ENCODE data around the gene GBP7.
A peak's percentile ranks its signal among the peaks of the same experiment; 100 is the strongest.

The GBP7 gene

GRCh38 chr1:89125913-89126580 lies 49.8 kb downstream of the GBP7 start, which contains the start of gene GBP2:
Gene GBP2, minus strand, starts transcription at chr1:89126114. Its CDS starts 4,148 bp downstream, at chr1:89121966.
- peak within 1 kb of the TSS; percentile 45; the same call in 1 of the 2 replicates for H3K4me2 ChIP-seq

GRCh38 chr1:89125240-89125912 lies 50.4 kb downstream of the GBP7 start:
- no peaks in the 10 kb centered on the region for H3K27me3 ChIP-seq
- no peak for TF ChIP-seq Cebpa-rat (IDR thresholded peaks at IDR 0.05)
- no peak overlapping the region for H3K4me3 ChIP-seq
- peaks cover 3% of the 10 kb centered on the region; the same call in 1 of the 2 replicates for H3K36me3 ChIP-seq
- H3K4me1 ChIP-seq = peaks cover 14% of the 10 kb centered on the region
- no peaks in the 10 kb centered on the region; the same call in 1 of the 2 replicates for H3K9me3 ChIP-seq
- no peak overlapping the region for H3K27ac ChIP-seq
- H4K20me1 ChIP-seq = no peaks in the 10 kb centered on the region
- H3K4me2 ChIP-seq = peak overlapping the region; percentile 45; the same call in 1 of the 2 replicates
- no peak overlapping the region for H3K9ac ChIP-seq

More at GRCh38 chr1:89125913-89126580, 49.8 kb downstream of the GBP7 start, which contains the start of gene GBP2:
- H3K36me3 ChIP-seq = peaks cover 3% of the 10 kb centered on the region; the same call in 1 of the 2 replicates
- H3K9ac ChIP-seq = no peak within 1 kb of the TSS
- H3K4me1 ChIP-seq = peaks cover 14% of the 10 kb centered on the region
- H3K9me3 ChIP-seq = no peaks in the 10 kb centered on the region; the same call in 1 of the 2 replicates
- H3K27ac ChIP-seq = no peak within 1 kb of the TSS
- no peaks in the 10 kb centered on the region for H3K27me3 ChIP-seq
- no peaks in the 10 kb centered on the region for H4K20me1 ChIP-seq
- H3K4me3 ChIP-seq = no peak within 1 kb of the TSS
- TF ChIP-seq Cebpa-rat (IDR thresholded peaks at IDR 0.05) = no peak

- H3K27ac ChIP-seq = no peak overlapping the region
- H3K9me3 ChIP-seq = no peaks in the 10 kb centered on the region
- H3K9ac ChIP-seq = no peak overlapping the region
- H3K4me3 ChIP-seq = no peak overlapping the region
- peaks cover 4% of the 10 kb centered on the region; the same call in 1 of the 2 replicates for H3K4me1 ChIP-seq
- H3K36me3 ChIP-seq = no peaks in the 10 kb centered on the region
- no peaks in the 10 kb centered on the region for H3K27me3 ChIP-seq
- TF ChIP-seq Cebpa-rat (IDR thresholded peaks at IDR 0.05) = no peak
- H3K4me2 ChIP-seq = no peak overlapping the region
- H4K20me1 ChIP-seq = no peaks in the 10 kb centered on the region
These were observed 54.2 kb downstream of the GBP7 start for GRCh38 chr1:89121641-89122040.

- Histone ChIP-seq H3K4me2 (no peak overlapping the region), H3K36me3 (no peaks in the 10 kb centered on the region), H3K9ac (no peak overlapping the region), H3K4me1 (no peaks in the 10 kb centered on the region), H3K27me3 (no peaks in the 10 kb centered on the region), H3K4me3 (no peak overlapping the region), H4K20me1 (no peaks in the 10 kb centered on the region), H3K9me3 (no peaks in the 10 kb centered on the region), H3K27ac (no peak overlapping the region)
- no peak for TF ChIP-seq Cebpa-rat (IDR thresholded peaks at IDR 0.05)
These were observed 61.1 kb downstream of the GBP7 start for GRCh38 chr1:89114662-89115061.

- Histone ChIP-seq H3K36me3 (no peaks in the 10 kb centered on the region), H3K9me3 (no peaks in the 10 kb centered on the region), H3K4me2 (no peak overlapping the region), H3K4me1 (no peaks in the 10 kb centered on the region), H3K4me3 (no peak overlapping the region), H3K9ac (no peak overlapping the region), H4K20me1 (no peaks in the 10 kb centered on the region), H3K27ac (no peak overlapping the region), H3K27me3 (no peaks in the 10 kb centered on the region)
- TF ChIP-seq Cebpa-rat (IDR thresholded peaks at IDR 0.05) = no peak
These were observed 62.8 kb downstream of the GBP7 start for GRCh38 chr1:89112871-89113613.

- no peak for TF ChIP-seq Cebpa-rat (IDR thresholded peaks at IDR 0.05)
- H4K20me1 ChIP-seq = no peaks in the 10 kb centered on the region
- no peak overlapping the region for H3K9ac ChIP-seq
- H3K4me3 ChIP-seq = no peak overlapping the region
- no peak overlapping the region for H3K4me2 ChIP-seq
- H3K27ac ChIP-seq = no peak overlapping the region
- H3K36me3 ChIP-seq = no peaks in the 10 kb centered on the region
- 0 out of 2 replicates have a peak, but pooled peaks cover 5% of the 10 kb centered on the region for H3K9me3 ChIP-seq
- H3K27me3 ChIP-seq = no peaks in the 10 kb centered on the region
- H3K4me1 ChIP-seq = no peaks in the 10 kb centered on the region
These were observed 71.1 kb downstream of the GBP7 start for GRCh38 chr1:89104687-89105086.

GRCh38 chr1:89104147-89104546 lies 71.7 kb downstream of the GBP7 start:
- Histone ChIP-seq H3K27me3 (no peaks in the 10 kb centered on the region), H3K4me3 (no peak overlapping the region), H3K9ac (no peak overlapping the region), H4K20me1 (no peaks in the 10 kb centered on the region), H3K27ac (no peak overlapping the region), H3K36me3 (no peaks in the 10 kb centered on the region), H3K4me1 (no peaks in the 10 kb centered on the region), H3K4me2 (no peak overlapping the region), H3K9me3 (0 out of 2 replicates have a peak, but pooled peaks cover 5% of the 10 kb centered on the region)
- TF ChIP-seq Cebpa-rat (IDR thresholded peaks at IDR 0.05) = no peak

GRCh38 chr1:89102021-89102420 lies 73.8 kb downstream of the GBP7 start:
- Histone ChIP-seq H4K20me1 (no peaks in the 10 kb centered on the region), H3K27me3 (no peaks in the 10 kb centered on the region), H3K27ac (no peak overlapping the region), H3K4me3 (no peak overlapping the region), H3K36me3 (no peaks in the 10 kb centered on the region), H3K4me1 (no peaks in the 10 kb centered on the region), H3K4me2 (no peak overlapping the region), H3K9ac (no peak overlapping the region), H3K9me3 (0 out of 2 replicates have a peak, but pooled peaks cover 5% of the 10 kb centered on the region)
- TF ChIP-seq Cebpa-rat (IDR thresholded peaks at IDR 0.05) = no peak

GRCh38 chr1:89100412-89100811 lies 75.4 kb downstream of the GBP7 start:
- no peak for TF ChIP-seq Cebpa-rat (IDR thresholded peaks at IDR 0.05)
- Histone ChIP-seq H3K27ac (no peak overlapping the region), H3K36me3 (no peaks in the 10 kb centered on the region), H3K27me3 (no peaks in the 10 kb centered on the region), H3K4me3 (no peak overlapping the region), H3K4me1 (no peaks in the 10 kb centered on the region), H4K20me1 (no peaks in the 10 kb centered on the region), H3K4me2 (no peak overlapping the region), H3K9ac (no peak overlapping the region), H3K9me3 (peaks cover 13% of the 10 kb centered on the region; the same call in 1 of the 2 replicates)
